Stimulated activated CD4-positive, alpha-beta T cell treated with anti-CD3 and anti-CD28 coated beads, Interleukin-4, amount 100 ng/mL, for 48 hours (primary cell): Measurements from ENCODE around the gene TRPM4.
A peak's percentile ranks its signal among the peaks of the same experiment; 100 is the strongest.
"Not testable (repeated sequence)": the region's sequence is repeated elsewhere in the genome, so short reads cannot be mapped to it uniquely, and the experiment has no call there.

ENCODE experiments used
- DNase-seq, 2 donors: peaks; one replicate each; pipeline ENCODE4 v3.0.0-alpha.2; 2020; ENCODE audit warnings: low read depth in 2 of 2

TRPM4 gene

GRCh38 chr19:49127225-49127624 lies 30.4 kb upstream of the TRPM4 start:
- not testable (repeated sequence) for DNase-seq

GRCh38 chr19:49127674-49128544 lies 29.7 kb upstream of the TRPM4 start:
- peak; percentile 91 to 95 for DNase-seq

- no peak for DNase-seq
Measured at GRCh38 chr19:49128545-49129237, 28.9 kb upstream of the TRPM4 start.

GRCh38 chr19:49129238-49129583 lies 28.4 kb upstream of the TRPM4 start:
- DNase-seq: no peak

- DNase-seq: no peak
Measured at GRCh38 chr19:49130325-49130724, 27.3 kb upstream of the TRPM4 start.

GRCh38 chr19:49132974-49133609 lies 24.5 kb upstream of the TRPM4 start:
- no peak for DNase-seq

- DNase-seq: peak in 1 of 2 donors; percentile 55
Measured at GRCh38 chr19:49133621-49134454, 23.8 kb upstream of the TRPM4 start.

- no peak for DNase-seq
Measured at GRCh38 chr19:49135686-49136085, 21.9 kb upstream of the TRPM4 start.

GRCh38 chr19:49136771-49137171 lies 20.8 kb upstream of the TRPM4 start:
- DNase-seq: no peak

GRCh38 chr19:49140951-49141350 lies 16.6 kb upstream of the TRPM4 start:
- DNase-seq: no peak

GRCh38 chr19:49141352-49141751 lies 16.2 kb upstream of the TRPM4 start:
- no peak for DNase-seq

- DNase-seq: peak; percentile 65 to 74
Measured at GRCh38 chr19:49142866-49143335, 14.7 kb upstream of the TRPM4 start.

GRCh38 chr19:49145573-49146407 lies 11.8 kb upstream of the TRPM4 start:
- DNase-seq: peak; percentile 74 to 85

GRCh38 chr19:49146408-49146770 lies 11.2 kb upstream of the TRPM4 start:
- DNase-seq: not testable (repeated sequence)

- no peak for DNase-seq
Measured at GRCh38 chr19:49148044-49148682, 9.4 kb upstream of the TRPM4 start.

GRCh38 chr19:49148784-49149651 lies 8.6 kb upstream of the TRPM4 start:
- DNase-seq: peak; percentile 79 to 93

GRCh38 chr19:49149652-49150105 lies 7.9 kb upstream of the TRPM4 start:
- no peak for DNase-seq

GRCh38 chr19:49150106-49150943 lies 7.3 kb upstream of the TRPM4 start:
- peak in 1 of 2 donors; percentile 20 for DNase-seq
